SK-N-MC (cell line): ENCODE results near the gene B4GALT2.

Source experiments
- EZH2 ChIP-seq: fragments of 200-600 bp; sonication (generic); IDR thresholded peaks from one replicate; pipeline ENCODE4 v1.6.1; 2017; ENCODE audit warnings: antibody characterized with exemption
- POLR2AphosphoS5 ChIP-seq: IDR thresholded peaks from 2 replicates; pipeline ENCODE4 v1.6.1; 2012; ENCODE audit warnings: mild to moderate bottlenecking, low read depth, low read length, borderline replicate concordance

DNA sequence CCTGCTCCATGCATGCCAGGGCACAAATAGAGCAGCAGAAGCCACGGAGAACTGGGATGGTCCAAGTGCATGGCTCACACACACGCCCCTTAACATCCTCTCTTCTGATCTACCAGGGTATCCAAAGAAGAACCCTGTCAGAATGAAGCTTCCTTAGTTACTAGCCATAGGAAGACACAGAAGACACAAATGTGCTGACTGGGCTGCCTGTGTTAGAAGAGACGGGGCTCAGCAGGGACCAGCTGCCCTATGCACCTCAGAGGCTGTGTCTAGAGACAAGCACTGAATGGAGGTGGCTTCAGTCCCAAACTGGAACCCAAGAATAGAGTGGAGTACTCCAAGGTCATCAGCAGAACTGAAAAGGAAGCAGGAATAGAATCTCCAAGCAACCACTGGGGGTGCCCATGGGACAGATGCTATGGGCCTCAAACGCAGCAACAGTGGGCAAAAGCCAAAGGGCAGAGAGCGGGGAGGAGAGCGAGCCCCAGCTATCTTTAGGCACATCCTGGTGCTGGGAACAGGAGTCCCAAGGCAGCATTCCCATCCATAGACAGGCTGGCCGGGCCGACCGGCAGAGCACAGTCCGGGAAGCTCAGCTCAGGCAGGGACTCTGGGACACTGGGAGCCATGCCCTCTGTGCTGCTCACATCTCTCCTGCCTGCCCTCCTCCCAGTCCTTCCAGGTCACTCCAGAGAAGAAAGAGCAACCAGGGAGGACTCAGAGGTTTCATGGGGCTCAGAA lies 42.7 kb downstream of the B4GALT2 start:
- TF ChIP-seq EZH2 (no peak), POLR2AphosphoS5 (no peak)
